GM23248 (cell line): ENCODE results near the gene ARHGEF9. TPM values are rescaled to one million over a fixed set of nuclear protein-coding genes. Genes with fewer than 3 reads are reported as not detected.

Experiments used
- DNase-seq: peaks from one replicate; pipeline ENCODE4 v3.0.0-alpha.2; 2015
- H2AFZ ChIP-seq: fragments of 200-600 bp; sonication (generic); 2 replicates; pipeline ENCODE4 v1.6.1; 2016; ENCODE audit warnings: antibody characterized with exemption
- H3F3A ChIP-seq: fragments of 200-600 bp; sonication (generic); 2 replicates; pipeline ENCODE4 v1.6.1; 2016; ENCODE audit warnings: mild to moderate bottlenecking, antibody characterized with exemption, mixed run types; ENCODE audit not compliant: insufficient read depth
- H3K27ac ChIP-seq: fragments of 200-600 bp; sonication (generic); 2 replicates; pipeline ENCODE4 v1.5.1; 2016; ENCODE audit warnings: mild to moderate bottlenecking
- H3K27me3 ChIP-seq: fragments of 200-600 bp; sonication (generic); replicated peaks from 2 replicates; pipeline ENCODE4 v1.6.1; 2016; ENCODE audit warnings: mild to moderate bottlenecking; ENCODE audit not compliant: insufficient read depth
- H3K36me3 ChIP-seq: fragments of 200-600 bp; sonication (generic); 2 replicates; pipeline ENCODE4 v1.6.1; 2016; ENCODE audit warnings: low read depth, mild to moderate bottlenecking
- H3K4me1 ChIP-seq: fragments of 200-600 bp; sonication (generic); 2 replicates; pipeline ENCODE4 v1.6.1; 2016; ENCODE audit warnings: mild to moderate bottlenecking; ENCODE audit not compliant: insufficient read depth
- H3K4me2 ChIP-seq: fragments of 200-600 bp; sonication (generic); one replicate; pipeline ENCODE4 v1.6.1; 2016; ENCODE audit warnings: mild to moderate bottlenecking; ENCODE audit not compliant: unreplicated experiment
- H3K4me3 ChIP-seq: fragments of 200-600 bp; sonication (generic); 2 replicates; pipeline ENCODE4 v1.5.1; 2016; ENCODE audit warnings: mild to moderate bottlenecking
- H3K79me2 ChIP-seq: fragments of 200-600 bp; sonication (generic); 2 replicates; pipeline ENCODE4 v1.6.1; 2016; ENCODE audit warnings: mild to moderate bottlenecking; ENCODE audit not compliant: insufficient read depth
- H3K9ac ChIP-seq: fragments of 200-600 bp; sonication (generic); 2 replicates; pipeline ENCODE4 v1.6.1; 2016; ENCODE audit warnings: mild to moderate bottlenecking
- H3K9me2 ChIP-seq: fragments of 200-600 bp; sonication (generic); 2 replicates; pipeline ENCODE4 v1.6.1; 2016; ENCODE audit warnings: mixed run types, mild to moderate bottlenecking, moderate library complexity; ENCODE audit not compliant: insufficient read depth
- H3K9me3 ChIP-seq: fragments of 200-600 bp; sonication (generic); one replicate; pipeline ENCODE4 v1.6.1; 2017; ENCODE audit warnings: low read depth
- H4K20me1 ChIP-seq: fragments of 200-600 bp; sonication (generic); 2 replicates; pipeline ENCODE4 v1.6.0; 2016; ENCODE audit not compliant: insufficient read depth
- EZH2 ChIP-seq: fragments of 200-600 bp; sonication (generic); IDR thresholded peaks from 2 replicates; pipeline ENCODE4 v1.6.1; 2018; ENCODE audit warnings: antibody characterized with exemption, mild to moderate bottlenecking; ENCODE audit not compliant: insufficient read depth, poor library complexity, severe bottlenecking
- EZH2phosphoT487 ChIP-seq: fragments of 200-600 bp; sonication (generic); IDR thresholded peaks from 2 replicates; pipeline ENCODE4 v1.6.1; 2018; ENCODE audit warnings: antibody characterized with exemption, moderate library complexity, mild to moderate bottlenecking, low read depth; ENCODE audit not compliant: insufficient read depth
- WGBS, 2 experiments: methylation state at CpG; one replicate each; pipeline ENCODE4 v1.1.6; 2015 to 2017; ENCODE audit warnings: low lambda C conversion rate in 2 of 2, low coverage in 1 of 2; ENCODE audit errors: missing lambda C conversion rate in 2 of 2; 5-methylcytosine and 5-hydroxymethylcytosine counted together
- in situ Hi-C: fragments of 300-500 bp; cut with MboI; formaldehyde crosslinking; loops from 2 replicates; pipeline ENCODE4 v1.15.0; 2020
- polyA plus RNA-seq: library from polyadenylated mRNA; unstranded; fragments of >200 nt; fragmentation: Nextera tagmentation; extraction: Ambion mirVana; gene quantifications from 2 replicates; pipeline ENCODE4 v1.2.1, GENCODE V29; 2016
- total RNA-seq: library from RNA; depleted of rRNA; stranded (reverse); fragments of >200 nt; shearing (Covaris generic); gene quantifications from 2 replicates; pipeline ENCODE4 v1.2.3, GENCODE V29; 2014

ARHGEF9 gene
- total and polyA plus RNA-seq, 2 experiments from 2014 or later, result 11.1 to 13.5 TPM

DNA sequence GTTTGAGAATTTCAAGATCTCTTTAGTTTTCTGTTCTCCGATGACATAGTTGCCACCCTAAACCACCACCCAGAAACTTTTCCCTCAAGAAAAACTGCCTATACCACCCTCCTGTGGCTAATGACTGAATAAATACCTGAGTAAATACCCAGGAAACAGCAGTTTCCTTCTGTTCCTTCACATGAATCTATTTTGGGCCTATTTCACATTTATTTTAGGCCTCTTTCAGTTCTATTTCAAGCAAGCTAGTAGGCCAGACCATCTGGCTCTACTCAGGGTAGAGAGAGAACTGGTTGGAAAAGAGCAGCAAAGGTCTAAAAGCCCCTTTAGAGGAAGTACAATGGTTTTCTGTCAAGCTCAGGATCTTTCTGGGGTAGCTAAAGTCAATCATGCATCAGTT lies 23.4 kb downstream of the ARHGEF9 start:
- Histone ChIP-seq H3K9ac (no peak overlapping the region), H3K27ac (no peak overlapping the region), H3K4me2 (no peak overlapping the region), H4K20me1 (no peaks in the 10 kb centered on the region), H3K36me3 (no peaks in the 10 kb centered on the region), H3K9me2 (no peaks in the 10 kb centered on the region), H2AFZ (no peak overlapping the region), H3K4me3 (no peak overlapping the region), H3K79me2 (no peaks in the 10 kb centered on the region), H3F3A (no peaks in the 10 kb centered on the region), H3K9me3 (no peaks in the 10 kb centered on the region), H3K27me3 (no peaks in the 10 kb centered on the region), H3K4me1 (no peaks in the 10 kb centered on the region)
- peak; percentile 12 for DNase-seq
- TF ChIP-seq EZH2 (no peak), EZH2phosphoT487 (no peak)
- in situ Hi-C loops, result no loop called here
- 17 to 23% methylated on average over 1 of the region's 1 CpG for WGBS, 2 experiments

DNA sequence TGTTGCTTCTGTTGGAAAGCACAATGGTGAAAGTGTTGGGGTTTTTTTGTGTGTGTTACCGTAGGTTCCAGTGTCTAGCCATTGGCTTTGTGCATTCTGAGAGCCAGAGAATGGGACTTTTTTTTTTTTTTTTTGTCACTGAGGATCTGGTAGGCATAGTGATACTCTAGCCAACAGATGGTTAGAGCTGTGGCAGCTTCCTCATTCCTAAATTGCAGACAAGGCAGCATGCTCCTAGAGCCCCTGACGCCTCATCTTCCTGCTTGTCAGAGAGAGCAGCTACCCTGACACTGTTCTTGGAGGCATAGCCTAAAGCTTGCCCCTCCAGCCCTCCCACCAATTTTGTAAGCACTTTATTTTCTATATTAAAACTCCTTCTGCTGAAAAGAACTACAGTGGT lies 27.0 kb downstream of the ARHGEF9 start:
- H4K20me1 ChIP-seq, result no peaks in the 10 kb centered on the region
- no peak overlapping the region for H3K27ac ChIP-seq
- H3K36me3 ChIP-seq, result no peaks in the 10 kb centered on the region
- H3K9me2 ChIP-seq, result no peaks in the 10 kb centered on the region
- 77 to 88% methylated on average over 2 of the region's 2 CpGs for WGBS, 2 experiments
- TF ChIP-seq EZH2 (no peak), EZH2phosphoT487 (no peak)
- no peaks in the 10 kb centered on the region for H3K9me3 ChIP-seq
- DNase-seq, result no peak
- H3K4me2 ChIP-seq, result no peak overlapping the region
- H3K9ac ChIP-seq, result no peak overlapping the region
- H3K4me1 ChIP-seq, result no peaks in the 10 kb centered on the region
- H2AFZ ChIP-seq, result no peak overlapping the region
- H3K4me3 ChIP-seq, result no peak overlapping the region
- H3K27me3 ChIP-seq, result no peaks in the 10 kb centered on the region
- in situ Hi-C loops, result no loop called here
- H3K79me2 ChIP-seq, result peaks cover 11% of the 10 kb centered on the region
- H3F3A ChIP-seq, result peaks cover 8% of the 10 kb centered on the region; the same call in 1 of the 2 replicates

DNA sequence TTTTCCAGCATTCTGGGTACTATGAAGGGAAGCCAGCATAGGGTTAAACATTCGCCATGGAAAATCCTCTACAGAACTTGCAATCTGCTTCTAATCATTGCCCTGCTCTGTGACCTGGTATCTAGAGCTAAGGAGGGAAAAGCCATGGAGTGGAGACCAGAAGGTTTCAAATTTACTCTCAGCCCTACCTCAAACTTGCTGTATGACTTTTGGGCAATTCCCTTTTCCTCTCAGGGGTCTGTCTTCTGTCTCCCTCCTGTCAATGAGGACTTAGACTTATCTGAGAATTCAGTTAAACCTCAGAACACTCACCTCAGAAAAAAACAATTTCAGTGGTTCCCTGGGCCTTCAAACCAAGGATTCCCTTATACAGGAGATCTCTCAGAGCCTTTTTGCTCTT lies 29.1 kb downstream of the ARHGEF9 start:
- H3K79me2 ChIP-seq, result peaks cover 32% of the 10 kb centered on the region
- peak overlapping the region; percentile 94 for H3K9ac ChIP-seq
- H4K20me1 ChIP-seq, result no peaks in the 10 kb centered on the region
- H2AFZ ChIP-seq, result peak overlapping the region; percentile 83
- peaks cover 8% of the 10 kb centered on the region; the same call in 1 of the 2 replicates for H3F3A ChIP-seq
- no peak for DNase-seq
- peak overlapping the region; percentile 93; the same call in 1 of the 2 replicates for H3K4me3 ChIP-seq
- TF ChIP-seq EZH2phosphoT487, result no peak
- no peak overlapping the region for H3K4me2 ChIP-seq
- no peaks in the 10 kb centered on the region for H3K4me1 ChIP-seq
- no peaks in the 10 kb centered on the region for H3K27me3 ChIP-seq
- 0% methylated on average over 1 of the region's 1 CpG for WGBS, 2 experiments
- H3K9me3 ChIP-seq, result no peaks in the 10 kb centered on the region
- in situ Hi-C loops, result no loop called here
- H3K36me3 ChIP-seq, result no peaks in the 10 kb centered on the region
- no peaks in the 10 kb centered on the region for H3K9me2 ChIP-seq
- H3K27ac ChIP-seq, result no peak overlapping the region

DNA sequence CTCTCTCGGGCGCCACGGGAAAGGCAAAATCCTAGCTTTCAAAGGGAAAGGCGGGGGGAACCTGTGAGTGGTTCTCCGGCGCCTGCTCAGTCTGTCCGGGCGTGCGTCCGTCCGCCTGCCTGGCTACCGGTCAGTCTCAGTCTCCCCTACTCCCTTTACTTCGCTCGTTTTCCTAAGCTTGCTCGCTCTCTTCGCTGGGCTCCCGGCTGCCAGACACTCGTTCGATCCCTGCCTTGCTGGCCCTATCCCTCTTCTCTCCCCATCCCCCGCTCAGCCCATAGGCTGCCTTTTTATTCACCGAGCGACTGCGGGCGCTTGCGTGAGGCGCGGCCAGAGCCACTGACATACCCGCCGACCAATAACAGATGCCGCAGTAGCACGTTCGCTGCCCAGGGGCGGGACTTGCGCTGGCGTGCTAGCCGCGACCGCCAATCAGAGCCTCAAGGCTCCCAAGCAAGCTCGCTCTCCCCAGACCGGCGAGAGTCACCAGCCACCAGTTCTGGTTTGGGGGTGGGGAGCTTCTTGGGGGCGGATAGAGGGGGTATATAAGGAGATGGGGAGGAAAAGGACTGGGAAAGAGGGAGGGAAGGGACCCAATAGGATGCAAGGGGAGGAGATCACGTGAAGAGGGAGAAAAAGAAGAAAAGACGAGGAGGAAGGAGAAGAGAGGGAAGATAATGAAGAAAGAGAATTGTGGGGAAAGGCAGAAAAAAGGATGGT lies 30.0 kb downstream of the ARHGEF9 start:
- peak; percentile 95 for DNase-seq
- no peak for TF ChIP-seq EZH2phosphoT487
- no peak for TF ChIP-seq EZH2
- Histone ChIP-seq H4K20me1 (no peaks in the 10 kb centered on the region), H3K36me3 (no peaks in the 10 kb centered on the region), H2AFZ (peak overlapping the region; percentile 83), H3K9me2 (no peaks in the 10 kb centered on the region), H3K4me3 (peak overlapping the region; percentile 93), H3K27me3 (no peaks in the 10 kb centered on the region), H3K27ac (peak overlapping the region; percentile 93), H3K9me3 (no peaks in the 10 kb centered on the region), H3F3A (peaks cover 8% of the 10 kb centered on the region; the same call in 1 of the 2 replicates), H3K9ac (peak overlapping the region; percentile 94), H3K4me2 (peak overlapping the region; percentile 95), H3K79me2 (peaks cover 38% of the 10 kb centered on the region), H3K4me1 (no peaks in the 10 kb centered on the region)
- WGBS, 2 experiments, result 1% methylated on average over 24 to 27 of the region's 44 CpGs
- in situ Hi-C loops, result no loop called here
